ENCODE results near the gene RBPMS2.
"Not testable (repeated sequence)": the region's sequence is repeated elsewhere in the genome, so short reads cannot be mapped to it uniquely, and the experiment has no call there.

The RBPMS2 gene

DNA sequence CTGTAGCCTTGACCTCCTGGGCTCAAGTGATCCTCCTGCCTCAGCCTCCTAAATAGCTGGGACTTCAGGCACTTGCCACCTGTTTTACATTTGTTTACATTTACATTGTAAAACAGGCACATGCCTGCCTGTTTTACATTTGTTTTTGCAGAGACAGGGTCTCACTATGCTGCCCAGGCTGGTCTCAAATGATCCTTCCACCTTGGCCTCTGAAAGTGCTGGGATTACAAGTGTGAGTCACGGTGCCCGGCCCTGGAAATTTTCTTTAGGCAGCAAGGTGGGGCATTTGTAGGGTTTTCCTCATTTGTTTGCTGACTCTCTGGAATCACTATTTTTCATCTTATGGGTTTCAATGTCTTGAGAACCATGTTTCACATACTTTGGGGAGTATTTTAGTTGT is 25.1 kb upstream of the RBPMS2 start:
- DNase-seq (ENCODE audit: low read depth in 1 of 2, low spot score in 1 of 2) = no peak
- no peaks in the 10 kb centered on the region for H3K27me3 ChIP-seq (ENCODE audit: insufficient read depth, poor library complexity, severe bottlenecking)
- H3K27ac ChIP-seq (replicated peaks) = no peak overlapping the region
- no peak overlapping the region for H3K4me3 ChIP-seq (replicated peaks; ENCODE audit: insufficient read depth, low read length)
- TF ChIP-seq SPI1 (IDR thresholded peaks at IDR 0.05; ENCODE audit: borderline replicate concordance, low read depth) (no peak), GABPA (IDR thresholded peaks at IDR 0.05; ENCODE audit: low read depth) (no peak), POLR2AphosphoS5 (IDR thresholded peaks at IDR 0.05; ENCODE audit: low read depth) (no peak)
- TF ChIP-seq, protein P1, sequence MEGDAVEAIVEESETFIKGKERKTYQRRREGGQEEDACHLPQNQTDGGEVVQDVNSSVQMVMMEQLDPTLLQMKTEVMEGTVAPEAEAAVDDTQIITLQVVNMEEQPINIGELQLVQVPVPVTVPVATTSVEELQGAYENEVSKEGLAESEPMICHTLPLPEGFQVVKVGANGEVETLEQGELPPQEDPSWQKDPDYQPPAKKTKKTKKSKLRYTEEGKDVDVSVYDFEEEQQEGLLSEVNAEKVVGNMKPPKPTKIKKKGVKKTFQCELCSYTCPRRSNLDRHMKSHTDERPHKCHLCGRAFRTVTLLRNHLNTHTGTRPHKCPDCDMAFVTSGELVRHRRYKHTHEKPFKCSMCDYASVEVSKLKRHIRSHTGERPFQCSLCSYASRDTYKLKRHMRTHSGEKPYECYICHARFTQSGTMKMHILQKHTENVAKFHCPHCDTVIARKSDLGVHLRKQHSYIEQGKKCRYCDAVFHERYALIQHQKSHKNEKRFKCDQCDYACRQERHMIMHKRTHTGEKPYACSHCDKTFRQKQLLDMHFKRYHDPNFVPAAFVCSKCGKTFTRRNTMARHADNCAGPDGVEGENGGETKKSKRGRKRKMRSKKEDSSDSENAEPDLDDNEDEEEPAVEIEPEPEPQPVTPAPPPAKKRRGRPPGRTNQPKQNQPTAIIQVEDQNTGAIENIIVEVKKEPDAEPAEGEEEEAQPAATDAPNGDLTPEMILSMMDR (IDR thresholded peaks at IDR 0.05; ENCODE audit: insufficient read depth, low read length) = no peak
- TF ChIP-seq, protein P2, sequence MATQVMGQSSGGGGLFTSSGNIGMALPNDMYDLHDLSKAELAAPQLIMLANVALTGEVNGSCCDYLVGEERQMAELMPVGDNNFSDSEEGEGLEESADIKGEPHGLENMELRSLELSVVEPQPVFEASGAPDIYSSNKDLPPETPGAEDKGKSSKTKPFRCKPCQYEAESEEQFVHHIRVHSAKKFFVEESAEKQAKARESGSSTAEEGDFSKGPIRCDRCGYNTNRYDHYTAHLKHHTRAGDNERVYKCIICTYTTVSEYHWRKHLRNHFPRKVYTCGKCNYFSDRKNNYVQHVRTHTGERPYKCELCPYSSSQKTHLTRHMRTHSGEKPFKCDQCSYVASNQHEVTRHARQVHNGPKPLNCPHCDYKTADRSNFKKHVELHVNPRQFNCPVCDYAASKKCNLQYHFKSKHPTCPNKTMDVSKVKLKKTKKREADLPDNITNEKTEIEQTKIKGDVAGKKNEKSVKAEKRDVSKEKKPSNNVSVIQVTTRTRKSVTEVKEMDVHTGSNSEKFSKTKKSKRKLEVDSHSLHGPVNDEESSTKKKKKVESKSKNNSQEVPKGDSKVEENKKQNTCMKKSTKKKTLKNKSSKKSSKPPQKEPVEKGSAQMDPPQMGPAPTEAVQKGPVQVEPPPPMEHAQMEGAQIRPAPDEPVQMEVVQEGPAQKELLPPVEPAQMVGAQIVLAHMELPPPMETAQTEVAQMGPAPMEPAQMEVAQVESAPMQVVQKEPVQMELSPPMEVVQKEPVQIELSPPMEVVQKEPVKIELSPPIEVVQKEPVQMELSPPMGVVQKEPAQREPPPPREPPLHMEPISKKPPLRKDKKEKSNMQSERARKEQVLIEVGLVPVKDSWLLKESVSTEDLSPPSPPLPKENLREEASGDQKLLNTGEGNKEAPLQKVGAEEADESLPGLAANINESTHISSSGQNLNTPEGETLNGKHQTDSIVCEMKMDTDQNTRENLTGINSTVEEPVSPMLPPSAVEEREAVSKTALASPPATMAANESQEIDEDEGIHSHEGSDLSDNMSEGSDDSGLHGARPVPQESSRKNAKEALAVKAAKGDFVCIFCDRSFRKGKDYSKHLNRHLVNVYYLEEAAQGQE (IDR thresholded peaks at IDR 0.05; ENCODE audit: insufficient replicate concordance, low read depth) = no peak

DNA sequence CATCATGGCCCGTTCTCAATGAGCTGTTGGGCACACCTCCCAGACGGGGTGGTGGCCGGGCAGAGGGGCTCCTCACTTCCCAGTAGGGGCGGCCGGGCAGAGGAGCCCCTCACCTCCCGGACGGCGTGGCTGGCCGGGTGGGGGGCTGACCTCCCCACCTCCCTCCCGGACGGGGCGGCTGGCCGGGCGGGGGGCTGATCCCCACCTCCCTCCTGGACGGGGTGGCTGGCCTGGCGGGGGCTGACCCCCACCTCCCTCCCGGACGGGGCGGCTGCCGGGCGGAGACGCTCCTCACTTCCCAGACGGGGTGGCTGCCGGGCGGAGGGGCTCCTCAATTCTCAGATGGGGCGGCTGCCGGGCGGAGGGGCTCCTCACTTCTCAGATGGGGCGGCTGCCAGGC is 23.5 kb upstream of the RBPMS2 start:
- H3K27ac ChIP-seq (replicated peaks); H3K4me3 ChIP-seq (replicated peaks; ENCODE audit: insufficient read depth, low read length); H3K27me3 ChIP-seq (ENCODE audit: insufficient read depth, poor library complexity, severe bottlenecking); DNase-seq (ENCODE audit: low read depth in 1 of 2, low spot score in 1 of 2): not testable (repeated sequence)

DNA sequence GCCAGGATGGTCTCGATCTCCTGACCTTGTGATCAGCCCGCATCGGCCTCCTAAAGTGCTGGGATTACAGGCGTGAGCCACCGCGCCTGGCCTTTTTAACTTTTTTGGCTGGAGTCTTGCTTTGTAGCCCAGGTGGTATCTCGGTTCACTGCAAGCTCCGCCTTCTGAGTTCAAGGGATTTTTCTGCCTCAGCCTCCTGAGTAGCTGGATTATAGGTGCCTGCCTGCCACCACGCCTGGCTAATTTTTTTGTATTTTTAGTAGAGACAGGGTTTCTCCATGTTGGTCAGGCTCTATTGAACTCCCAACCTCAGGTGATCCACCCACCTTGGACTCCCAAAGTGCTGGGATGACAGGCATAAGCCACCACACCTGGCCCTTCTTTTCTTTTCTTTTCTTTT is 20.5 kb upstream of the RBPMS2 start:
- H3K27me3 ChIP-seq (ENCODE audit: insufficient read depth, poor library complexity, severe bottlenecking); H3K4me3 ChIP-seq (replicated peaks; ENCODE audit: insufficient read depth, low read length); H3K27ac ChIP-seq (replicated peaks); DNase-seq (ENCODE audit: low read depth in 1 of 2, low spot score in 1 of 2): not testable (repeated sequence)

DNA sequence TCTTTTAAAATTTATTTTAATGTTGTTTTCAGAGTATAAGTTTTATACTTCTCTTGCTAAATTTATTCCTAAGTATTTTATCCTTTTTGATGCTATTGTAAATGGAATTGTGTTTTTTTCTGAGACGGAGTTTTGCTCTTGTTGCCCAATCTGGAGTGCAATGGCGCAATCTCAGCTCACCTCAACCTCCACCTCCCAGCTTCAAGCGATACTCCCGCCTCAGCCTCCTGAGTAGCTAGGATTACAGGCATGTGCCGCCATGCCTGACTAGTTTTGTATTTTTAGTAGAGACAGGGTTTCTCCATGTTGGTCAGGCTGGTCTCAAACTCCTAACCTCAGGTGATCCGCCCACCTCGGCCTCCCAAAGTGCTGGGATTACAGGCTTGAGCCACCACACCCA is 19.9 kb upstream of the RBPMS2 start:
- not testable (repeated sequence) for H3K4me3 ChIP-seq (replicated peaks; ENCODE audit: insufficient read depth, low read length); H3K27me3 ChIP-seq (ENCODE audit: insufficient read depth, poor library complexity, severe bottlenecking); DNase-seq (ENCODE audit: low read depth in 1 of 2, low spot score in 1 of 2); H3K27ac ChIP-seq (replicated peaks)

DNA sequence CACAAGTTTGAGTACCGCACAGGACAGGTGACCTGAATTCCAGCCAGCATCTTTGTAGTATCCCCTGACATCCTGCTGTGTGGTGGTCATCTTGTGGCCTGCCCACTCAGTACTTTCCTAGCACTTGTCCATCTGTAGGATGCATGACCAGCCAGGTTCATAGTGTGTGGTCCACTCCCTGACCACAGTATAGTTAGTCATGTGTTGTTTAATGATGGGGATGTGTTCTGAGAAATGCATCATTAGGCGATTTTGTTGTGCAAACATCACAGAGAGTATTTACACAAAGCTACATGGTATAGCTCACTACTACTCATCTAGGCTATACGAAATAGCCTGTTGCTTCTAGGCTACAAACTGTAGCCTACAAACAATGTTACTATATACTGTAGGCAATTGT is 16.9 kb upstream of the RBPMS2 start:
- TF ChIP-seq GABPA (IDR thresholded peaks at IDR 0.05; ENCODE audit: low read depth) (no peak), SPI1 (IDR thresholded peaks at IDR 0.05; ENCODE audit: borderline replicate concordance, low read depth) (no peak)
- Histone ChIP-seq H3K27ac (replicated peaks) (no peak overlapping the region), H3K4me3 (replicated peaks; ENCODE audit: insufficient read depth, low read length) (no peak overlapping the region), H3K27me3 (ENCODE audit: insufficient read depth, poor library complexity, severe bottlenecking) (no peaks in the 10 kb centered on the region)
- DNase-seq (ENCODE audit: low read depth in 1 of 2, low spot score in 1 of 2) = no peak

DNA sequence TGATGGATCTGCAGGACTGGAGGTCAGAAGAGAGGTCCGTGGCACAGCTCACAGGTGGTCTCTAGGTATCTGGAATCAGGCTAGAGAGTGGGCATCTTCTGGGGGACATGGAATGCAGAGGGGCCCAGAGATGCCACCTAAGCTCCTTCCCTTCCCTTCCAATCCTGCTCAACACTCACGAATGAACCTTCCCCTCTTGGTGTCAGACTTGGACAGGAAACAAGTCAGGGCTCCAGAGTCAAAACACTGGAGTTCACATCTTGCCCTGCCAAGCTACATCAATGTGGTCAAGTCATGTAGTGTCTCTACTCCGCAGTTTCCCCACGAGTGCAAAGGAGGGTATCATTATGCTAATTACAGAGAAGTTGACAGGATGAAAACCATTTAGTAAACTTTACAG is 16.0 kb upstream of the RBPMS2 start:
- TF ChIP-seq, protein P2 (IDR thresholded peaks at IDR 0.05; ENCODE audit: insufficient replicate concordance, low read depth) = no peak
- TF ChIP-seq, protein P1 (IDR thresholded peaks at IDR 0.05; ENCODE audit: insufficient read depth, low read length) = no peak
- TF ChIP-seq GABPA (IDR thresholded peaks at IDR 0.05; ENCODE audit: low read depth) = no peak
- TF ChIP-seq POLR2AphosphoS5 (IDR thresholded peaks at IDR 0.05; ENCODE audit: low read depth) = no peak
- no peak for TF ChIP-seq SPI1 (IDR thresholded peaks at IDR 0.05; ENCODE audit: borderline replicate concordance, low read depth)
- Histone ChIP-seq H3K27ac (replicated peaks) (no peak overlapping the region), H3K4me3 (replicated peaks; ENCODE audit: insufficient read depth, low read length) (no peak overlapping the region), H3K27me3 (ENCODE audit: insufficient read depth, poor library complexity, severe bottlenecking) (no peaks in the 10 kb centered on the region)
- DNase-seq (ENCODE audit: low read depth in 1 of 2, low spot score in 1 of 2) = no peak

Measured in HL-60 (cell line).